PC-3 (cell line): Measurements from ENCODE around the gene C14orf119.

Experiments
- CTCF ChIP-seq: fragments of 300-600 bp; sonication (generic); conservative IDR thresholded peaks from 2 replicates; pipeline ENCODE4 v1.5.1; 2017; ENCODE audit warnings: antibody characterized with exemption, low read depth, mild to moderate bottlenecking, low read length
- EZH2phosphoT487 ChIP-seq: fragments of 300-600 bp; sonication (generic); IDR thresholded peaks from 2 replicates; pipeline ENCODE4 v1.6.1; 2018; ENCODE audit warnings: mild to moderate bottlenecking, antibody characterized with exemption, low read length, borderline replicate concordance

- TF ChIP-seq CTCF (no peak), EZH2phosphoT487 (no peak)
Observed at GRCh38 chr14:23127861-23128260, 32.6 kb downstream of the C14orf119 start.
